ENCODE data around the gene FIZ1.

FIZ1 gene

GRCh38 chr19:55635334-55635717, 36.0 kb upstream of the FIZ1 start:
- DNase-seq = no peak

GRCh38 chr19:55633861-55634260, 34.5 kb upstream of the FIZ1 start:
- no peak for DNase-seq

- DNase-seq = peak; percentile 96
Measured at GRCh38 chr19:55632463-55632834, 33.1 kb upstream of the FIZ1 start.

GRCh38 chr19:55626350-55626749, 27.0 kb upstream of the FIZ1 start:
- no peak for DNase-seq

GRCh38 chr19:55625004-55625326, 25.6 kb upstream of the FIZ1 start:
- DNase-seq = no peak

GRCh38 chr19:55624109-55625003, 25.0 kb upstream of the FIZ1 start, which contains the start of gene ZNF784:
ZNF784 (minus strand) TSS chr19:55624566; CDS start chr19:55624561, 5 bp downstream.
- peak; percentile 97 for DNase-seq

GRCh38 chr19:55623561-55623960, 24.2 kb upstream of the FIZ1 start:
- no peak for DNase-seq

- no peak for DNase-seq
Measured at GRCh38 chr19:55623130-55623529, 23.8 kb upstream of the FIZ1 start.

GRCh38 chr19:55622242-55622969, 23.1 kb upstream of the FIZ1 start:
- no peak for DNase-seq

- DNase-seq = no peak
Measured at GRCh38 chr19:55621673-55622231, 22.4 kb upstream of the FIZ1 start.

- no peak for DNase-seq
Measured at GRCh38 chr19:55621205-55621672, 21.9 kb upstream of the FIZ1 start.

- DNase-seq = no peak
Measured at GRCh38 chr19:55620410-55621204, 21.3 kb upstream of the FIZ1 start.

GRCh38 chr19:55619286-55619685, 20.0 kb upstream of the FIZ1 start:
- no peak for DNase-seq

GRCh38 chr19:55618426-55618825, 19.1 kb upstream of the FIZ1 start:
- DNase-seq = no peak

- no peak for DNase-seq
Measured at GRCh38 chr19:55617426-55617825, 18.1 kb upstream of the FIZ1 start.

- DNase-seq = no peak
Measured at GRCh38 chr19:55616395-55616875, 17.1 kb upstream of the FIZ1 start.

GRCh38 chr19:55615543-55616394, 16.5 kb upstream of the FIZ1 start:
- no peak for DNase-seq

- no peak for DNase-seq
Measured at GRCh38 chr19:55614711-55615542, 15.6 kb upstream of the FIZ1 start.

GRCh38 chr19:55613930-55614710, 14.8 kb upstream of the FIZ1 start:
- DNase-seq = no peak

GRCh38 chr19:55613396-55613795, 14.1 kb upstream of the FIZ1 start:
- DNase-seq = no peak
